NCI-H1092 (cell line): Measurements from ENCODE around the gene CFAP20DC.
"Not testable (repeated sequence)": the region's sequence is repeated elsewhere in the genome, so short reads cannot be mapped to it uniquely, and the experiment has no call there.

ENCODE experiments used
- DNase-seq: peaks from one replicate; lab custom pipeline; 2025; lab: John Stamatoyannopoulos, UW

CFAP20DC gene

DNA sequence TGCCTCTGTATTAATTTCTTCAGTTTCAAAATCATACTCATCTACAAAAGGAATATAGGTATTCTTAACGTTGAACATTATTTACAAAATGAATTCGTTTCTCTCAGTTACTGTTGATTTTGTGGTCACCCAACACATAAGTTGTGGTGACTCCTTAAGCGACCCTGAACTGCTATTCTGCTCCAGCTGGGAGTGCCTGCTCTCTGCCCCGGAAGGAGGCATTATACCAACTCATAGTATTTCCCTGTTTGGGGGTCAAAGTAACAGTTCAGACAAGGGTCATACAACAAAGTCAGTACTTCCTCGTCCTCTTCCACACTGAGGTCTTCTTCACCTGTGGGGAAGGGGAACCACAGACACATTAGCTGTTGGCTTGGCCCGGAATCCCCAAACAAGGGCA, 307.6 kb downstream of the CFAP20DC start:
- no peak for DNase-seq

DNA sequence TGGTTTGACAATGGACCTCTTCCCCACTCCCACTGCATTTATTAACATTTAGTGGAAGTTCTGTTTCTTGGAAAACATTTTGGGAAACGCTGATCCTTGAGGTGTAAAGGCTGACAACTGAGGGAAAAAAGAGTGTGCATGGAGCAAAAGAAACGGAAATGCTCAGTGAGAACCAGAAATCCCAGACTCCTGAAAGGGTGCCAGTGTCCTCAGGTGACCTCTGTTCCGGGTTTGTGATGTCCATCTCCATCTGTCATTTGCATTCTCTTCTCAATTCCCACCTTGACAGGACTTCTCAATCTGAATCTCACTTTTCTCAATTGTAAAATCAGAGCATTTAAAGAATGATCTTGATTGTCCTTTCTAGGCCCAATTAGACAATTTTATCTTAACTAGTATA, 312.2 kb downstream of the CFAP20DC start:
- no peak for DNase-seq

DNA sequence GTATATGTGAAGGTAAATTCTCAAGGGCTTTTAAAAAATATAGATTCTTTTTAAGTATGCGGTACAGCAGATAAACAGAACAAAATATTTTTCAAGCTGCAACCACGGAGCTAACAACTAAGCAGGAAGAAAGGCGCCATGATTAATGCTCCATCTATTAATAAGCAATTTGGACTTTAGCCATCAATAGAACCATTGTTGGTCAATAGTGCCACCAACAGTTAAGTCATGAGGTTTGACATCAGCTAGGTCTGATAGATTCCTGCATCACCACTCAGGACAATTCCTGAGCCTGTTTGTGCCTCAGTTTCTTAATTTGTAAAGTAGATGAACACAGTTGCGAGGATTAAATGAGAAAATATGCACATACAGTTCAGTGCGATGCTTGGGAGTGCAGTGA, 318.2 kb downstream of the CFAP20DC start:
- no peak for DNase-seq

DNA sequence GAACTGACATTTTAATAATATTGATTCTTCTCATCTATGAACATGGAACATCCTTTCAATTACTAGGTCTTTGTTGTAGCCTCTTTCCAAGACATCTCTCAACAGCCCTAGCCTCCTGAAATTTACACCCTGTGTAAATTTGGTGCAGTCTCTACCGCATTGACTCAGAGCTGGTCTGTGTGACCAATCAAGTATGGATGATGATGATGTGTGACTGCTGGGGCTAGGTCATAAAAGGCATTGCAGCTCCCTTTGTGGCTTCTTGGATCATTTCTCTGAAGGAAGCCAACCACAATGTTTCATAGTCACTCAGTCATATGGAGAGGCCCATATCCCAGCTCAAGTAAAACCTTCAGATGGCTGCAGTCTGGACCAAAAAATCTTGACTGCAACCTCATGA, 321.1 kb downstream of the CFAP20DC start:
- no peak for DNase-seq

DNA sequence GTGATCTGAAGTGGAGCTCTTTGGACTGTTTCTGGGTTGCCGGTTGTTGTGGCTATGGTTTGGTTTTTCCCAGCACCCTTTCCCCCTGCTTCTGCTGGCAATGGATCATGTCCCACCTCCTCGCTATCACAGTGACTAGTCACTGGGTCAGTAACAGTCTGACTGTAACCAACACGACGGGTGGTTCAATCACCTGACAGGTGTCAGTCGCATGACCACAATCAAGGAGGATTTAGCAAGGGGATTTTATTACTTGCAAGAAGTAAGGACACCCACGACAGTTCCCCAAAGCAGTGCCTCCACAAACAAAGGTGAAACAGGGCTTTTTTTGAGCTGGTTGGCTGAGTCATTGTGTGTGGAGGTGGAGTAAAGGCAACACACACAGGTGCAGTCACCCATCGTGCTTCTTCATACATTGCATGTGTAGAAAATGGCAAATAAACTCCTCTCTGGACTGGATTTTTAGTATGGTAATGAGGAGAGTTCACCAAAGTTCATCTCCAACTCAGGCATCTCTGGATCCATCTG, 324.4 kb downstream of the CFAP20DC start:
- DNase-seq, result no peak

DNA sequence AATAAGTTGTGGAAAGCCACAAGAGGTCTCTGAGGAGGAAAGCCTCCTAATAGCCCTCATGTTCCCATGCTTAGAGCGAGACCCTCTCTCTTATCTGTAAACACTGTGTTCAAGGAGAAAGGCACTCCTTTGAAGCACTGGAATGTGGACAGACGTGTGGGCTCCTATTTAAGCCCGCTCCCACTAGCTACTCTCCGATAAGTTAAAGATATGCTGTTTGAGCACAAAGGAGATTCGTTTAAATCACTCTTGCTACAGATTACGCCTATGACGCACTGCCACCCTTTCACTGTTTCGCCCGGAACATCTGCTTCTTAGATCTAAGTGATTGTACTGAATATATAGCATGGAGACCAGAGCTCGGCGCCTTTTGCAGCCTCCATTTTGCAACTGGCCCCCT, 325.5 kb downstream of the CFAP20DC start:
- DNase-seq, result no peak

DNA sequence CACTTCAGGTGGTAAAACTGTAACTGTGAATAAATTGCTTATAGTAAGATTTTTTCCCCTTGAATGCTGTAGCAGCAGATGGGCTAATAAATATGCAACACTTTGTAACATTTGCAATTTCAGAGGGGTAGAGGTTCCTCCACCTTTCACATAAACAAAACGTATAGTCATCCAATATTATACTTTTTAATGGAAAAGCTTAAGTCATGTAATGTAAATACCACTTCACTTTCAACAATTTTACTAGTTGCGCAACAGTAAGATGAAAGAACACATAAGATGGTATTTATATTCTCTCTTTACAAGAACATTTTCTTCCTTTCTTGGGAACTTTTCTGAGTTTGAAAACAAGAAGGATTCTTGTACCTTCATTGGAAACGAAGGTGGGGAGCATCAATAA, 326.7 kb downstream of the CFAP20DC start:
- no peak for DNase-seq

DNA sequence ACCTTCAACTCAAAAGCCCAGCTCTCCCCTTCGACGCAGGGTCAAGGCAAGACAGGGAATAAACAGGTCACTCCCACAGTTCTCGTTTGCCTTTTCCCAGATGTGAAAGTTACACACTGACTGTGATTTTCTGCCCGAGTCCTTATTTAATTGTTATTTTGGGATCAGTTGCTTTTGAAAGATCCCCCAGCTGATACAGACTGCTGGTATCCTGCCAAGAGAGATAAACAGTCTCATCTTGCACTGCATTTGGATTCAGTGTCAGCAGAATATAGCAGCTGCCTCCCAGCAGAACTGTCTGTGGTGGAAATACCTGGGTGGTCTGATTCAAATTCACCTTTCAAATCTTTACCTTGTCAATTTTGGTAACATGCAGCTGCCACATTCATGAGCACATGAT, 327.3 kb downstream of the CFAP20DC start:
- no peak for DNase-seq

DNA sequence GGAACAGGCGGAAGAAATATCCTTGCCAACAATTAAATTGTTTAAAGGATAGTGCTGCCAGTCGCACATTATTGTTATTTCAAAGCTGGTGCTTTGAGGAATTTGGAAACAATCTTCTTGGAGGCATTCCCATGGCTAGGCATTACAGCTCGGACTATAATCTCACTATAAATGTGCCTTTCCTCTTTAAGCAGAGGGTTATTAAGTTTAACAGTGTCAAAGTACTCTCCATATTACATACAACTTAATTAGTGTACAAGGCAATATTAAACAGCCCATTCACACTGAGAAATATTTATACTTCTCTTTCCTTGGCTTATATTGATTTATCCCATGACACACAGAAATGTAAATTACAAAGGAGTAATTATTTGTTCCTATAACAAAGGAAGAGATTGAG, 329.3 kb downstream of the CFAP20DC start:
- no peak for DNase-seq

DNA sequence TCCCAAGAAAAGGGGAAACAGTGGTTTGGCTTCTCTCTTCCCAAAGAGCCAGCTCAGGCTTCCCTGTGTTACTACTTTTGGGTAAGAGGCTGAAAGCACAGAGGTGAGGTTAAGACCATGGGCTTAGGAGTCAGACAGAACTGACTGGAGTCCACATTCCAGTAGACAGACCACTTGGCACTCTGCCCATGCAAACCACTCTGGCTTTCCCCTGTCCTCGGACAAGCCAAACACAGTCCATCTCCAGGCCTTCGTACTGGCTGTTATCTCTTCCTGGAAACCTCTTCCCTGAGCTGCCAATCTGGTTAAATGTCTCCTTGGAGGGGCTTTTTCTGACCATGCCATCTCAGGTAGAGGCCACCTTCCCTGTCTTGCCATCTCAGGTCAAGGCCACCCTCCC, 330.1 kb downstream of the CFAP20DC start:
- DNase-seq, result no peak

DNA sequence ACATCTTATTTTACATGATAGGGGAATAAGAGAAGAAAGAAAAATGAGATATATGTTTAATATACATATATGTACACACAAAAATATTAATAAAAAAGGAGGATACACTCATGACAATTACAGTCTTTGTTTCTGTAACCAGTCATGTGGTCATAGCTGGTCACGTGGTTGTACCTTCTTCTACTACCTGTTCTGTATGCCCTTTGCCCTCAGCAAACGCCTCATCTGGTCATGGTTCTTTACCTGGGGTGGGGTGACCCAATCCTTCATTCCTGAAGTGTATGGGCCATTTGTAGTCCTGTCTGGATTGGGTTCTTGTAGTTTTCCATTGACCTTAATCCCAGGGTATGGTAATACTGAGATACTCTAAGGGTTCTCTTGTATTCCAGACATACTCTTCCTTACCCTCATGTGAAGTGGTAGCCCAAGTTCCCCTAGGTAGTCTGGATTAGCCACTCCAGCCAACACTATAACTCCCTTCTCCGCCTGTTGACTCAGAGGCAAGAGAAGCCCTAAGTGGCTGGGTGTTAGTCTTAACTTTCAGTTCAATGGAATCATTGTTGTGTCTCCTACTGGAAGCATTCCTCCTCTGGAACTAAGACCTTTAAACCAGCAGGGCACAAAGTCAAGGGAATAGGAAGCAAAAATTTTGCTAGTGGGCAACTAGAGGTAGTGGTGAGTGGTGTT, 336.0 kb downstream of the CFAP20DC start:
- no peak for DNase-seq

DNA sequence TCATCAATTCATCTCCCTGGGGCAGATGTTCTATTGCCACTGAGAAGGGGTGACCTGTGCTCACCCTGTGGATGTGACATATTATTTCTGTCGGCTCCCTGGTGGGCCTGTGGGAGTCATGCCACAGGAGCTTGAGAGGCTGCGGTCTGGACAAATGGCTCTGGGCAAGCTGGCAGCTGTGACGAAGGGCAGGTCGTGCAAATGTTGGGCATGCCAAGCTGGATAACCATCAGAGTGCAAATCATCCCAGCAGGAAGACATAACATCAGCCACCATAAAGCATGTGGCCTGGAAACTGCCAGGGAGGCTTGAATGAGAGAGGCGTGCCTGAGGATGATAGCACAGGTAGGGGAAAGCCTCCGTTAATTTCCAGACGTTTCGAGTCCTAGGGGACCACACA, 338.0 kb downstream of the CFAP20DC start:
- no peak for DNase-seq

DNA sequence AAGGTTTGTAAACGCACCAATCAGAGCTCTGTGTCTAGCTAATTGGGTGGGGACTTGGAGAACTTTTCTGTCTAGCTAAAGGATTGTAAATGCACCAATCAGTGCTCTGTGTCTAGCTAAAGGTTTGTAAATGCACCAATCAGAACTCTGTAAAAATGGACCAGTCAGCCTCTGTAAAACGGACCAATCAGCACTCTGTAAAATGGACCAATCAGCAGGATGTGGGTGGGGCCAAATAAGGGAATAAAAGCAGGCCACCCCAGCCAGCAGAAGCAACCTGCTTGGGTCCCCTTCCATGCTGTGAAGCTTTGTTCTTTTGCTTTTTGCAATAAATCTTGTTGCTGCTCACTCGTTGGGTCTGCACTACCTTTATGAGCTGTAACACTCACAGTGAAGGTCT, 340.8 kb downstream of the CFAP20DC start:
- not testable (repeated sequence) for DNase-seq

DNA sequence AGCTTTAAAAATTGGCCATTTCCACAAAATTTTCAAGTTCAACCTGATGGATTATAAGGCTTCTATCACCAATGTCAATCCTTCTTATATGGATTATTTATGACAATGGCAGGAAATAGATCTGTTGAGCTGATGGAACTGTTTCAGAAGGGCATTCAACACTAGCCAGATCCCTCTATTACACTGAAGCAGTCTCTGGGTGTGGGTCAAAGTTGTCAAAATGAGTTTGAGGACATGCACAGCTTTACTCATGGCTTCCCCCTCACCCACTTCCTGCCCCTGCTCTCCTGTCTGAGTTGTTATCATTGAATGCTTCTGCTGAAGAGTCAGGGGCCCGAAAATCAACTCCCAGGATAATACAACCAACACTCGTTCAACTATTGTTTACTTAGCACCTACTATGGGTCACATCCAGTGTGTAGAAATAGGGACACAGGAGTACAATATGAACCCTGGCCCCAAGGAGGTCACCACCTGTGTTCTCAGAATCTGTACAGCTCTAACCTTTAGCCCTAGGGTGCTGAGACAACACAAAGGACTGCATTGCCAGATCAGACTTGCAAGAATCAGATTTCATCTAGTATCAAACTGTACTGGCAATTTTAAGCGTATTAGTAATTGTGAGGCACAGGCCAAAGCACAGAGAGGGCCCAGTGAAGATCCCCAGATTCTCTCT, 341.6 kb downstream of the CFAP20DC start:
- no peak for DNase-seq

DNA sequence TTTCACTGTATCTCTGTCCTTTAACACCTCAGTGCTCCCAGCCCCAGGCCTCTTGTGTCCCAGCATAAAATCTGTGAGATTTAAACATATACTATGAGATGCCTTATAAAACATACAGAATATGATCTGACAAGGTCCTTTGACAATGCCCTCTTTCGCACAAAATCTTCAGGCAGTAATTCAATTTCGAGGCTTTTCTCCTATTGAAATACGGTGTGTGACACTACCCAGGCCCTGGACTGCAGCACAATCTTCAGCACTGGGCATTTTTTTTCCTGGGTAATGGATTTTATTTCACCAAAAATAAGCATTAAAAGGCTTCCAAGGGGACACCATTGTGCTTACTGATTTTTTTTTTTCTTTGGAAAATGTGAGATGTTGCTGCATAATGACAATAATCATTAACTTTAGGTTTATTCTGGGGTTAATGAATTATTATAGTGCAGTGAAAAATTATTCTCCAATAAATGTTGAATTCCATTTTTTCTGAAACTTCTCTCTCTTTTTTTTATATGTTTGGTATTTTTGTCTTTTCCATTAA, 342.4 kb downstream of the CFAP20DC start:
- DNase-seq, result no peak

DNA sequence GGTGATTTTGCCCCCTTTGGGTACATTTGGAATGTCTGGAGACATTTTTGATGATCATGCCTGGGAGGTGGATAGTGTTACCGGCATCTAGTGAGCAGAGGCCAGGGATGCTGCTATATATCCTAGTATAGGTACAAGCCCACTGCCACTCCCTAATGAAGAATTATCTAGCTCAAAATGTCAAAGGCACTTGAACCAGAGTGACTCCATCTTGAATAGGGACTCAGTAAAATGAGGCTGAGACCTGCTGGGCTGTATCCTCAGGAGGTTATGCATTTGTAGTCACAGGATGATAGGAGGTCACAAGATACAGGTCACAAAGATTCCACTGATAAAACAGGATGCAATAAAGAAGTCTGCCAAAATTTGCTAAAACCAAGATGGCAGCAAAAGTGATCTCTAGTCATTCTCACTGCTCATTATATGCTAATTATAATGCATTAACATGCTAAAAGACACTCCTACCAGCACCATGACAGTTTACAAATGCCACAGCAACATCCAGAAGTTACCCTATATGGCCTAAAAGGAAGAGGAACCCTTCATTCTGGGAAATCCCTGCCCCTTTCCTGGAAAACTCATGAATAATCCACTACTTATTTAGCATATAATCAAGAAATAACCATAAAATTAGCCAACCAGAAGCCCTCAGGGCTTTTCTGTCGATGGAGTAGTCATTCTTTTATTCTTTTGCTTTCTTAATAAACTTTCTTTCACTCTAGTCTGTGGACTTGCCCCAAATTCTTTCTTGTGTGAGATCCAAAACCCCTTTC, 343.2 kb downstream of the CFAP20DC start:
- no peak for DNase-seq

DNA sequence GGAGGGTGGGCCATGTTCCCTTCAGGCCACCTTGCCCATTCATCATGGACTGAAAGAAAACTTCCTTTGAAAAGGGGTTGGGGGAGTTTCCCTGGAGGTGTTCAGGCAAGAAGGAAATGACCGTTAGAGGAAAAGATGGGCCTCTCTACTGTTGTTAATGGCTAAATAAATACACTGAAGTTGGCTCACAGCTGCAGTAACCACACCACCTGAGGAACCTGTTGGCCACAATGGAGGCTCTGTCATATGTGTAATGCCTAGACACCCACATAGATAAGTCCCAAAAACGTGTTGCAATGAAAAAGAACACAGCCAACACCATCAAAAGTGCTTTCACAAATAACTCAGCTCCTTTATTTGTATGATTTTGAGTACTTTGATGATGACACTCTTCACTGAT, 345.1 kb downstream of the CFAP20DC start:
- DNase-seq, result no peak

DNA sequence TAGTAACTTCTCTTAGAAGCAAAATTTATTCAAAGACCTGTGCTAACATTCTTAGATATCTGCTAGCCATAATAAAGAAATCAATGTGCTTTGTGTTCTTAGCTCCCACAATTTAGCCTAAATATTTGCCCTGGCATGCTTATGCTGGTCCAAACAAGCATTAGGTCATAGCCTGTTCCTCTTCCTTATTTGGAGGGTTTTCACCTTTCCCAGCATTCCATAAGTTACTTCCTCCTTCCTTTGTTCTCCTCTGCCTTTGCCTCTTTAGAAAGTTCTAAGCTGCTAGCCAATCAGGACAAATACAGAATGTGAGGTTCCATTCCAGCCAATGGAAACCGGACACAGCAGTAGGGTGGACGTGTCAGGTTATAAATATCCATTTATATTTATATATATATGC, 345.5 kb downstream of the CFAP20DC start:
- DNase-seq, result not testable (repeated sequence)

DNA sequence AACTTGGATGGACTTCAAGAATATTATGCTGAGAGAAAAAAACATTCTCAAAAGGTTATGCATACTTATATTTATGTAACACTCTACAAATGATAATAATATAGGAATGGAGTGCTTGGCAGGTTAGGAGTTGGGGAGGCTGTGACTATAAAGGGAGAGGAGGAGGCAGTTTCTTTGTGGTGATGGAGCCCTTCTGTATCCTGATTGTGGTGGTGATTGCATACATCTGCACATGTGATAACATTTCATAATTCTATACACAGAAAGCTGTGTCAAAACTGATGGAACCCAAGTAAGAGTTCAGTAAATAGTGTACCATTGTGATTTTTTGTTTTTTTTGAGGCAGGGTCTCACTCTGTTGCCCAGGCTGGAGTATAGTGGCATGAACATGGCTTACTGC, 351.6 kb downstream of the CFAP20DC start:
- DNase-seq, result no peak

DNA sequence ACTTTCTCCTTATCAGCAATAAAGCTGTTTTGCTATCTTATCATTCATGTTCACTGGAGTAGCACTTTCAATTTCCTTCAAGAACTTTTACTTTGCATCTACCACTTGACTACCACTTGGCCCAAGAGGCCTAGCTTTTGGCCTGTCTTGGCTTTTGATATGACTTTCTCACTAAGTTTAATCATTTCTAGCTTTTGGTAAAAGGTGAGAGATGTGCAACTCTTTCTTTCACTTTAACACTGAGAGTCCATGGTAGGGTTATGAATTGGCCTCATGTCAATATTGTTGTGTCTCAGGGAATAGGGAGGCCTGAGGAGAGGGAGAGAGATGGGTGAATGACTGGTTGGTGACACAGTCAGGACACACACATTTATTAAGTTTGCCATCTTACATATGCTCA, 352.3 kb downstream of the CFAP20DC start:
- DNase-seq, result no peak

DNA sequence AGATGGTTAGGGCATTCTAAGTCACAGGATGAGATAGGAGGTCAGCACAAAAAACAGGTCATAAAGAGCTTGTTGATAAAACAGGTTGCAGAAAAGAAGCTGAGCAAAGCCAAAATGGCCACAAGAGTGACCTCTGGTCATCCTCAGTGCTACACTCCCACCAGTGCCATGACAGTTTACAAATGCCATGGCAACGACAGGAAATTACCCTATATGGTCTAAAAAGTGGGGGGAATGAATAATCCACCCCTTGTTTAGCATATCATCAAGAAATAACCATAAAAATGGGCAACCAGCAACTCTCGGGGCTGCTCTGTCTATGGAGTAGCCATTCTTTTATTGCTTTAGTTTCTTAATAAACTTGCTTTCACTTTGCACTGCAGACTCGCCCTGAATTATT, 353.0 kb downstream of the CFAP20DC start:
- not testable (repeated sequence) for DNase-seq

DNA sequence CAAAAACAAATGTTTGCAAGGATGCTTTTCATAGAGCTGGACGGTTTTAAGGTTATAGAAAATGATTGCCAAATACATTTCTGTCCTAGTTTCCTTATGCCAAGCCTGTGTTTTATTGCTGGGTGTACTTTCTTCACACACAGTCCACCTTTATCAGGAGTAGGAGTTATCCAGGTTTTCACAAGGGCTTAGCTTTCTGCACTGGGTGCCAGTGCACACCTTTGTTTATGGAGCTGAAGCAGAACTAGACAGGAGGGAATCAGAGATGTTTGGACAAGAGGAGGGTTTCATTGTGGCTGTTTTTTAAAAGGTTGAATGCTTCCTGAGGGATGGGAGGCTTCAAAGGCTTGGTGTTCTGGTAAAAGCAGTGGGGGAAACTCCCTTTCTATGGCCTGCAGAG, 353.7 kb downstream of the CFAP20DC start:
- no peak for DNase-seq

DNA sequence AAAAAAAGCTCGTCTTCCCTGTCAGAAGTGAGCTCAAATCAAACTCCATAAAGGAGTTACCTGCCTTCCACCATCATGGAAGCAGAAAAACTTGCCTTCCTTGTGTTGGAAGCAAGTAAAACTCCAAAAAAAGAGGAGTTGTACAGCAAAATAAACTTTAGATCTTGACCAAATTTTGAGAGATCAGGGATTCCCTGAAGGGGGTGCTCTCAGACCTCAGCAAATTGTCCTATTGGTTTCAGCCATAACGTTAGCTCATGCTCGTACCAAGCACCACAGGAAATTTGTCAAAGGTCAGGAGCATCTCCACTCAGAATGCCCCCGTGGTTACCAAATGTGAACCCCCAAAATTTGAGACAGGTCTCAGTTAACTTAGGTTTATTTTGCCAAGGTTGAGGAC, 354.5 kb downstream of the CFAP20DC start:
- not testable (repeated sequence) for DNase-seq
